Fibroblast of the aortic adventitia (primary cell): ENCODE results near the gene ABCC11. TPM values are rescaled to one million over a fixed set of nuclear protein-coding genes. Genes with fewer than 3 reads are reported as not detected.
"Not testable (repeated sequence)": the region's sequence is repeated elsewhere in the genome, so short reads cannot be mapped to it uniquely, and the experiment has no call there.

ENCODE experiments used
- DNase-seq: peaks from one replicate; pipeline ENCODE4 v3.0.0-alpha.2; 2010; ENCODE audit warnings: low read depth
- H3K4me3 ChIP-seq: 2 replicates; pipeline ENCODE4 v1.5.1; 2011; ENCODE audit warnings: low read depth, mild to moderate bottlenecking, control low read depth, low read length, moderate library complexity
- total RNA-seq: library from RNA; depleted of rRNA; stranded (reverse); fragments of >200 nt; gene quantifications from 2 replicates; pipeline ENCODE4 v1.2.3, GENCODE V29; 2012; ENCODE audit warnings: low replicate concordance
- TF ChIP-seq, protein P1 (sequence below): IDR thresholded peaks from 2 replicates; pipeline ENCODE4 v1.5.1; 2011; ENCODE audit warnings: mild to moderate bottlenecking, low read length, control low read depth, inconsistent platforms; ENCODE audit not compliant: insufficient read depth

ABCC11 gene
- total RNA-seq, 1 donor: 0.09 TPM

DNA sequence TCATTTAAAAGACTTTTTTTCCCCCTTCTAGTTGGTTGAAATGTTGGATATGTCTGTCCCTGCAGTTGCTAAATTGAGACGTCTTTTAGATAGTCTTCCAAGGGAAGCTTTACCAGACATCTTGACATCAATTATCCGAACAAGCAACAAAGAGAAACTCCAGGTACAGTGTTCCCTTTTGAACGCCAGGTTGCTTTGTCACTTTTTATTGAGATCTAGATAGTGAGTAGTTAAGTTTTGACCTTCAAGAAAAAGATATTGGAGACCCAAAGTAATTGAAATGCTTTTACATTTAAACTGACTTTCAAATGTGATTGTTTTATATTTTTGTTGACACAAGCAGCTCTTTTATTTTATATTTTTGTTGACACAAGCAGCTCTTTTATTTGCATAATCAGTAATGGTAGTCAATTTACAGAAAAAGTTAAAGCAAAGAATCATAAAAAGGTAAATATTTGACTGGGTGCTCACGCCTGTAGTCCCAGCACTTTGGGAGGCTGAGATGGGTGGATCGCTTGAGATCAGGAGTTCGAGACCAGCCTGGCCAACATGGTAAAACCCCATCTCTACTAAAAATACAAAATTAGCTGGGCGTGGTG, 9.3 kb upstream of the ABCC11 start:
- TF ChIP-seq, protein P1, sequence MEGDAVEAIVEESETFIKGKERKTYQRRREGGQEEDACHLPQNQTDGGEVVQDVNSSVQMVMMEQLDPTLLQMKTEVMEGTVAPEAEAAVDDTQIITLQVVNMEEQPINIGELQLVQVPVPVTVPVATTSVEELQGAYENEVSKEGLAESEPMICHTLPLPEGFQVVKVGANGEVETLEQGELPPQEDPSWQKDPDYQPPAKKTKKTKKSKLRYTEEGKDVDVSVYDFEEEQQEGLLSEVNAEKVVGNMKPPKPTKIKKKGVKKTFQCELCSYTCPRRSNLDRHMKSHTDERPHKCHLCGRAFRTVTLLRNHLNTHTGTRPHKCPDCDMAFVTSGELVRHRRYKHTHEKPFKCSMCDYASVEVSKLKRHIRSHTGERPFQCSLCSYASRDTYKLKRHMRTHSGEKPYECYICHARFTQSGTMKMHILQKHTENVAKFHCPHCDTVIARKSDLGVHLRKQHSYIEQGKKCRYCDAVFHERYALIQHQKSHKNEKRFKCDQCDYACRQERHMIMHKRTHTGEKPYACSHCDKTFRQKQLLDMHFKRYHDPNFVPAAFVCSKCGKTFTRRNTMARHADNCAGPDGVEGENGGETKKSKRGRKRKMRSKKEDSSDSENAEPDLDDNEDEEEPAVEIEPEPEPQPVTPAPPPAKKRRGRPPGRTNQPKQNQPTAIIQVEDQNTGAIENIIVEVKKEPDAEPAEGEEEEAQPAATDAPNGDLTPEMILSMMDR: no peak
- no peak overlapping the region for H3K4me3 ChIP-seq
- no peak for DNase-seq

DNA sequence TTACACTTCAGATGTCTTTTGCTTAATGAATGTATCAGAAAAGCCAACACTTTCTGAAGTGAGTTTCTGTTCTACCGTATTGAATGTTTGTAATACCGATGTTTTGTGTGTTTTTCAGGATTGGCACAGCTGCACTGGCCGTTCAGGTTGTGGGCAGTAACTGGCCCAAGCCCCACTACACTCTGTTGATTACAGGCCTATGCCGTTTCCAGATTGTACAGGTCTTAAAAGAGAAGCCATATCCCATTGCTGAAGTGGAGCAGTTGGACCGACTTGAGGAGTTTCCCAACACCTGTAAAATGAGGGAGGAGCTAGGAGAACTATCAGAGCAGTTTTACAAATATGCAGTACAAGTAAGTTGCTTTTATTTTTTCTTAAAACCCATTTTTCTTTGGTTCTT, 4.7 kb upstream of the ABCC11 start:
- no peak for DNase-seq
- TF ChIP-seq, protein P1: no peak
- H3K4me3 ChIP-seq: no peak overlapping the region

DNA sequence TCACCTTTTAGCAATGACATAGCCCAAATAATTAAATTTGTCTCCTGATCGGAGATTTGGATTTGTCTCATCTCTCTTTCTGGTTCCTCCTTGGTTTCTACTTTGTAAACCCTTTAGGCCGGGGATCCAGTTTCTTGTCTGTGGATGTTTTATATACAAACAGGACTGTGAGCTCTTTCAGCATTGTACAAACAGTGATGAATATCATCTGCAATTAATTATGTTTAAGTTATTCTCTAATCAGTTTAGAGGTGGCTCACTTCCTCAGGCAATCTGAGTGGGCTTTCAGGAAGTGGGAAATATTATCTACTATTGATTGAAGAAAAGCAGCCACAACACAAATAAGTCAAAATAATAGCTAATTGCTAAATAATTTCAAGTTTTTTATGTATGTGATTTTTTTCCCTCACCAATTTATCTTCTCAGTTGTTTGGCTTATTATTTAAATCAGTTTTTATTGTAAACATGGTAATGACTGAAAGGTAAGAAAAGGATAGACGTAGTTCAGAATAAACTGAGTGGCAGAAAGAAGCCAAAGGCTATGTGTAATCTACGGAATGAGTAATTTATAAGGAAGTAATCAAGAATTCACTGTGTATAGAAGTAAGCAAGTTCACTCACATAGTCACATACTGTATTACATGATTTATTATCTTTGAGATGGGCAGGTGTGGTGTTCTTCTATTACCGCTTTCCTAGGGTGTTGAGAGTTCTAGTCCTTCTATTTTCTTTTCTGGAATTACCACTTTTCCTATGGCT, 3.4 kb upstream of the ABCC11 start:
- TF ChIP-seq, protein P1: no peak
- no peak overlapping the region for H3K4me3 ChIP-seq
- DNase-seq: no peak

- DNase-seq: peak; percentile 68
- TF ChIP-seq, protein P1: no peak
- peak overlapping the region; percentile 91 for H3K4me3 ChIP-seq
Observed at GRCh38 chr16:48246066-48246465, 1.3 kb downstream of the ABCC11 start.

DNA sequence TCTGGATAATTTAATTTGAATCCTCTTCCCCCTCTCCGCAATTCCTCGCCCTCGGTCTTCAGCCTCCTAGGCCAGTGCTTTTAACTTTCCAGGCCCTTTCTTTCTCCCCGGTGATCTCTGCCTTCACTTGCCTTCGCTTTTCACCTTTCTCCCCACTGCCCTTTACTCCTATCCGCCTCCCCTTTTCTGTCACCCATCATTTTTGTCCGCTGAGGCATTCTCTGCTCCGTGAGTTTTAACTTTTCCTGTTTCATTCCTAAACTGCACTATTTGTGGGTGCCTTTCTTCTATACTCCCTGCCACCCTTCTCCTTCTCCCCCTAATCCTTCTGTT, 2.5 kb downstream of the ABCC11 start:
- TF ChIP-seq, protein P1: no peak
- H3K4me3 ChIP-seq: peak overlapping the region; percentile 91
- peak; percentile 20 for DNase-seq

- TF ChIP-seq, protein P1: no peak
- DNase-seq: peak; percentile 87
- H3K4me3 ChIP-seq: peak within 1 kb of the TSS; percentile 91
Observed at GRCh38 chr16:48244080-48244862, 3.1 kb downstream of the ABCC11 start, which contains the start of gene LONP2. TSS of gene LONP2 (plus strand) at chr16:48244300. CDS start at chr16:48244389, 89 bp downstream.

DNA sequence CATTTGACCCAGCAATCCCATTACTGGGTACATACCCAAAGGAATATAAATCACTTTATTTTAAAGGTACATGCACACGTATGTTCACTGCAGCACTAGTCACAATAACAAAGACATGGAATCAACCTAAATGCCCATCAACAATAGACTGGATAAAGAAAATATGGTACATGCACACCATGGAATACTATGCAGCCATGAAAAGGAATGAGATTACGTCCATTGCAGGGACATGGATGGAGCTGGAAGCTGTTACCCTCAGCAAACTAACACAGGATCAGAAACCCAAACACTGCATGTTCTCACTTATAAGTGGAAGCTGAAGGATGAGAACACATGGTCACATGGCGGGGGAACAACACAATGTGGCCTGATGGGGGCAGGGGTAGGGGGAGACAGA, 7.2 kb downstream of the ABCC11 start:
- DNase-seq, H3K4me3 ChIP-seq: not testable (repeated sequence)
